Trophoblast cell (in vitro differentiated cells and primary cell): Measurements from ENCODE around the gene RTKN2.

Experiments used
- DNase-seq, 2 donors: peaks; one replicate each; pipeline ENCODE4 v3.0.0-alpha.2; 2016
- H2AFZ ChIP-seq: 2 replicates; pipeline ENCODE4 v1.6.1; 2013; ENCODE audit warnings: low read length, moderate library complexity, mild to moderate bottlenecking; ENCODE audit not compliant: insufficient read depth, poor library complexity
- H2AK5ac ChIP-seq: 2 replicates; pipeline ENCODE4 v1.6.1; 2013; ENCODE audit warnings: mild to moderate bottlenecking, low read length
- H2BK120ac ChIP-seq: 2 replicates; pipeline ENCODE4 v1.6.1; 2013; ENCODE audit warnings: low read length, mild to moderate bottlenecking, moderate library complexity; ENCODE audit not compliant: insufficient read depth, poor library complexity
- H2BK12ac ChIP-seq: 2 replicates; pipeline ENCODE4 v1.6.1; 2013; ENCODE audit warnings: mild to moderate bottlenecking, low read length, moderate library complexity
- H2BK5ac ChIP-seq: 2 replicates; pipeline ENCODE4 v1.6.1; 2013; ENCODE audit warnings: low read length, low read depth, moderate library complexity, mild to moderate bottlenecking; ENCODE audit not compliant: poor library complexity
- H3K14ac ChIP-seq: 2 replicates; pipeline ENCODE4 v1.6.1; 2013; ENCODE audit warnings: mild to moderate bottlenecking, low read length
- H3K18ac ChIP-seq: 2 replicates; pipeline ENCODE4 v1.6.1; 2013; ENCODE audit warnings: mild to moderate bottlenecking, low read length
- H3K23ac ChIP-seq: 2 replicates; pipeline ENCODE4 v1.6.1; 2013; ENCODE audit warnings: low read length
- H3K27ac ChIP-seq: 2 replicates; pipeline ENCODE4 v1.5.1; 2013; ENCODE audit warnings: low read depth, mild to moderate bottlenecking, inconsistent platforms, low read length, moderate library complexity
- H3K27me3 ChIP-seq: 2 replicates; pipeline ENCODE4 v1.6.1; 2013; ENCODE audit warnings: inconsistent platforms, mild to moderate bottlenecking, low read length, moderate library complexity; ENCODE audit not compliant: insufficient read depth
- H3K36me3 ChIP-seq, 2 experiments: 1 replicate in 1 of 2; 2 replicates in 1 of 2; pipeline ENCODE4 v1.6.1; 2013; ENCODE audit warnings: low read length in 2 of 2, mild to moderate bottlenecking in 2 of 2, moderate library complexity in 1 of 2; ENCODE audit not compliant: insufficient read depth in 2 of 2, control insufficient read depth in 1 of 2
- H3K4ac ChIP-seq: 2 replicates; pipeline ENCODE4 v1.6.1; 2013; ENCODE audit warnings: low read depth, mild to moderate bottlenecking, low read length, moderate library complexity
- H3K4me1 ChIP-seq, 2 experiments: 1 replicate in 1 of 2; 2 replicates in 1 of 2; pipeline ENCODE4 v1.6.1; 2013; ENCODE audit warnings: low read length in 2 of 2, mild to moderate bottlenecking in 2 of 2, moderate library complexity in 1 of 2; ENCODE audit not compliant: insufficient read depth in 2 of 2, control insufficient read depth in 1 of 2
- H3K4me2 ChIP-seq: 2 replicates; pipeline ENCODE4 v1.6.1; 2013; ENCODE audit warnings: inconsistent platforms, mild to moderate bottlenecking, low read length, moderate library complexity
- H3K4me3 ChIP-seq: 2 replicates; pipeline ENCODE4 v1.5.1; 2013; ENCODE audit warnings: mild to moderate bottlenecking, low read depth, low read length, inconsistent platforms
- H3K79me1 ChIP-seq: one replicate; pipeline ENCODE4 v1.6.1; 2013; ENCODE audit warnings: low read length
- H3K79me2 ChIP-seq: 2 replicates; pipeline ENCODE4 v1.6.1; 2013; ENCODE audit warnings: low read length, mild to moderate bottlenecking; ENCODE audit not compliant: control insufficient read depth, insufficient read depth, poor library complexity
- H3K9ac ChIP-seq: 2 replicates; pipeline ENCODE4 v1.6.1; 2013; ENCODE audit warnings: mild to moderate bottlenecking, low read length
- H3K9me3 ChIP-seq: 2 replicates; pipeline ENCODE4 v1.6.1; 2013; ENCODE audit warnings: low read depth, mild to moderate bottlenecking, control low read depth, inconsistent platforms, low read length; ENCODE audit not compliant: insufficient read depth
- H4K12ac ChIP-seq: 2 replicates; pipeline ENCODE4 v1.6.1; 2013; ENCODE audit warnings: low read depth, mild to moderate bottlenecking, low read length, moderate library complexity
- H4K8ac ChIP-seq: 2 replicates; pipeline ENCODE4 v1.6.1; 2013; ENCODE audit warnings: low read depth, mild to moderate bottlenecking, low read length, moderate library complexity
- H4K91ac ChIP-seq: one replicate; pipeline ENCODE4 v1.6.1; 2013; ENCODE audit warnings: low read depth, mild to moderate bottlenecking, low read length, moderate library complexity
- WGBS: extraction: QIAGEN DNeasy Blood & Tissue Kit; methylation state at CpG from one replicate; pipeline ENCODE4 v1.1.7; 2013; ENCODE audit warnings: missing lambda C conversion rate; ENCODE audit not compliant: insufficient read length, insufficient coverage; ENCODE audit errors: extremely low coverage; 5-methylcytosine and 5-hydroxymethylcytosine counted together

RTKN2 gene

GRCh38 chr10:62224606-62225005 is 44.0 kb downstream of the RTKN2 start:
- H4K12ac ChIP-seq = no peak overlapping the region
- no peak overlapping the region for H4K91ac ChIP-seq
- H3K27me3 ChIP-seq = no peaks in the 10 kb centered on the region
- H2AK5ac ChIP-seq = no peak overlapping the region
- DNase-seq = peak; percentile 76 to 84
- no peak overlapping the region for H3K23ac ChIP-seq
- no peak overlapping the region for H3K4ac ChIP-seq
- no peak overlapping the region for H3K4me2 ChIP-seq
- H3K36me3 ChIP-seq = no peaks in the 10 kb centered on the region
- no peak overlapping the region for H3K9ac ChIP-seq
- no peak overlapping the region for H4K8ac ChIP-seq
- H2BK120ac ChIP-seq = no peak overlapping the region
- H3K4me1 ChIP-seq = peaks cover 0 to 4% of the 10 kb centered on the region in 2 experiments
- H3K79me1 ChIP-seq = peaks cover 4% of the 10 kb centered on the region
- H2BK5ac ChIP-seq = no peak overlapping the region
- no peak overlapping the region for H2AFZ ChIP-seq
- H3K27ac ChIP-seq = peak overlapping the region; percentile 63
- H3K79me2 ChIP-seq = no peaks in the 10 kb centered on the region
- no peak overlapping the region for H3K4me3 ChIP-seq
- WGBS = no CpG with 5 or more reads among the region's 1 CpG
- H2BK12ac ChIP-seq = no peak overlapping the region
- no peak overlapping the region for H3K14ac ChIP-seq
- no peaks in the 10 kb centered on the region for H3K9me3 ChIP-seq
- H3K18ac ChIP-seq = no peak overlapping the region

- Histone ChIP-seq H4K12ac (no peak overlapping the region), H3K79me1 (no peaks in the 10 kb centered on the region), H2AK5ac (no peak overlapping the region), H3K36me3 (no peaks in the 10 kb centered on the region), H2BK12ac (no peak overlapping the region), H3K79me2 (no peaks in the 10 kb centered on the region), H3K4me2 (no peak overlapping the region), H3K27me3 (no peaks in the 10 kb centered on the region), H4K8ac (no peak overlapping the region), H3K9ac (no peak overlapping the region), H3K4me1 (no peaks in the 10 kb centered on the region), H2BK120ac (no peak overlapping the region), H3K4me3 (no peak overlapping the region), H2BK5ac (no peak overlapping the region), H3K9me3 (no peaks in the 10 kb centered on the region), H3K23ac (no peak overlapping the region), H4K91ac (no peak overlapping the region), H3K18ac (no peak overlapping the region), H2AFZ (no peak overlapping the region), H3K27ac (no peak overlapping the region), H3K14ac (no peak overlapping the region), H3K4ac (no peak overlapping the region)
- no CpG with 5 or more reads among the region's 6 CpGs for WGBS
- DNase-seq = no peak
Observed at GRCh38 chr10:62217683-62218082, 51.0 kb downstream of the RTKN2 start.

GRCh38 chr10:62214364-62214874 is 54.2 kb downstream of the RTKN2 start:
- DNase-seq = no peak
- no peak overlapping the region for H2BK120ac ChIP-seq
- H3K4ac ChIP-seq = no peak overlapping the region
- H3K23ac ChIP-seq = no peak overlapping the region
- no CpG with 5 or more reads among the region's 3 CpGs for WGBS
- no peak overlapping the region for H4K12ac ChIP-seq
- H3K4me3 ChIP-seq = no peak overlapping the region
- no peak overlapping the region for H4K8ac ChIP-seq
- no peaks in the 10 kb centered on the region for H3K4me1 ChIP-seq
- no peak overlapping the region for H2AK5ac ChIP-seq
- H4K91ac ChIP-seq = no peak overlapping the region
- H3K36me3 ChIP-seq = no peaks in the 10 kb centered on the region
- H2AFZ ChIP-seq = no peak overlapping the region
- H3K4me2 ChIP-seq = no peak overlapping the region
- no peak overlapping the region for H3K14ac ChIP-seq
- H2BK12ac ChIP-seq = no peak overlapping the region
- no peak overlapping the region for H3K9ac ChIP-seq
- no peak overlapping the region for H3K18ac ChIP-seq
- H2BK5ac ChIP-seq = no peak overlapping the region
- H3K79me1 ChIP-seq = no peaks in the 10 kb centered on the region
- no peaks in the 10 kb centered on the region for H3K27me3 ChIP-seq
- H3K9me3 ChIP-seq = no peaks in the 10 kb centered on the region
- no peak overlapping the region for H3K27ac ChIP-seq
- H3K79me2 ChIP-seq = no peaks in the 10 kb centered on the region

- Histone ChIP-seq H2AK5ac (no peak overlapping the region), H3K79me1 (no peaks in the 10 kb centered on the region), H4K8ac (no peak overlapping the region), H3K9me3 (no peaks in the 10 kb centered on the region), H3K14ac (no peak overlapping the region), H3K23ac (no peak overlapping the region), H4K12ac (no peak overlapping the region), H3K4me1 (no peaks in the 10 kb centered on the region), H3K27ac (no peak overlapping the region), H3K4me3 (no peak overlapping the region), H3K4ac (no peak overlapping the region), H3K18ac (no peak overlapping the region), H3K9ac (no peak overlapping the region), H2BK5ac (no peak overlapping the region), H3K79me2 (no peaks in the 10 kb centered on the region), H2BK120ac (no peak overlapping the region), H2BK12ac (no peak overlapping the region), H4K91ac (no peak overlapping the region), H3K36me3 (peaks cover 0 to 2% of the 10 kb centered on the region in 2 experiments), H3K27me3 (no peaks in the 10 kb centered on the region), H3K4me2 (no peak overlapping the region), H2AFZ (no peak overlapping the region)
- DNase-seq = no peak
- WGBS = no CpG with 5 or more reads among the region's 2 CpGs
Observed at GRCh38 chr10:62205750-62206399, 62.8 kb downstream of the RTKN2 start.
